MM.1S (cell line): Measurements from ENCODE around the gene FAU.
A peak's percentile ranks its signal among the peaks of the same experiment; 100 is the strongest.

ENCODE experiments used
- DNase-seq: peaks from one replicate; pipeline ENCODE4 v3.0.0-alpha.2; 2015
- H2AFZ ChIP-seq: fragments of 300-600 bp; sonication (generic); 2 replicates; pipeline ENCODE4 v1.6.0; 2016; ENCODE audit warnings: antibody characterized with exemption, low read length
- H3F3A ChIP-seq: fragments of 300-600 bp; sonication (generic); 2 replicates; pipeline ENCODE4 v1.6.1; 2016; ENCODE audit warnings: mild to moderate bottlenecking, antibody characterized with exemption, low read length, moderate library complexity, mixed read lengths; ENCODE audit not compliant: insufficient read depth
- H3K27ac ChIP-seq: fragments of 300-600 bp; sonication (generic); 2 replicates; pipeline ENCODE4 v1.5.1; 2016; ENCODE audit warnings: mild to moderate bottlenecking, low read length
- H3K27me3 ChIP-seq: fragments of 300-600 bp; sonication (generic); replicated peaks from 2 replicates; pipeline ENCODE4 v1.6.0; 2016; ENCODE audit warnings: low read length; ENCODE audit not compliant: insufficient read depth
- H3K36me3 ChIP-seq: fragments of 300-600 bp; sonication (generic); replicated peaks from 2 replicates; pipeline ENCODE4 v1.6.1; 2016; ENCODE audit warnings: mild to moderate bottlenecking, low read length, mixed read lengths; ENCODE audit not compliant: insufficient read depth
- H3K4me1 ChIP-seq: fragments of 300-600 bp; sonication (generic); 2 replicates; pipeline ENCODE4 v1.6.1; 2016; ENCODE audit warnings: low read length, mixed read lengths
- H3K4me2 ChIP-seq: fragments of 300-600 bp; sonication (generic); 2 replicates; pipeline ENCODE4 v1.6.0; 2016; ENCODE audit warnings: low read depth, low read length
- H3K4me3 ChIP-seq: fragments of 300-600 bp; sonication (generic); 2 replicates; pipeline ENCODE4 v1.5.1; 2016; ENCODE audit warnings: low read length, mixed read lengths
- H3K79me2 ChIP-seq: fragments of 300-600 bp; sonication (generic); 2 replicates; pipeline ENCODE4 v1.6.1; 2016; ENCODE audit warnings: mixed run types, low read length, mixed read lengths
- H3K9ac ChIP-seq: fragments of 300-600 bp; sonication (generic); 2 replicates; pipeline ENCODE4 v1.6.1; 2016; ENCODE audit warnings: low read length, mixed read lengths
- H3K9me2 ChIP-seq: fragments of 300-600 bp; sonication (generic); replicated peaks from 2 replicates; pipeline ENCODE4 v1.6.1; 2016; ENCODE audit warnings: mild to moderate bottlenecking, low read length, mixed read lengths; ENCODE audit not compliant: insufficient read depth
- H3K9me3 ChIP-seq: fragments of 300-600 bp; sonication (generic); replicated peaks from 2 replicates; pipeline ENCODE4 v1.6.1; 2016; ENCODE audit warnings: mild to moderate bottlenecking, low read length, mixed read lengths; ENCODE audit not compliant: insufficient read depth
- H4K20me1 ChIP-seq: fragments of 300-600 bp; sonication (generic); 2 replicates; pipeline ENCODE4 v1.6.1; 2016; ENCODE audit warnings: mild to moderate bottlenecking, low read length, moderate library complexity, mixed read lengths; ENCODE audit not compliant: insufficient read depth
- CTCF ChIP-seq: fragments of 300-600 bp; sonication (generic); IDR thresholded peaks from 2 replicates; pipeline ENCODE4 v1.5.1; 2016; ENCODE audit warnings: antibody characterized with exemption, low read length, mixed read lengths
- EZH2 ChIP-seq: fragments of 300-600 bp; sonication (generic); optimal IDR thresholded peaks from 2 replicates; pipeline ENCODE3; 2017; ENCODE audit warnings: low read depth, mild to moderate bottlenecking, antibody characterized with exemption, low read length, mixed read lengths
- EZH2phosphoT487 ChIP-seq: fragments of 300-600 bp; sonication (generic); IDR thresholded peaks from 2 replicates; pipeline ENCODE4 v1.6.1; 2018; ENCODE audit warnings: antibody characterized with exemption, low read length

FAU gene

GRCh38 chr11:65136515-65137096 lies 14.7 kb upstream of the FAU start:
- Histone ChIP-seq H3K4me2 (no peak overlapping the region), H3K9ac (no peak overlapping the region), H3K27me3 (no peaks in the 10 kb centered on the region), H2AFZ (no peak overlapping the region), H3K4me3 (no peak overlapping the region), H3K36me3 (peaks cover 3% of the 10 kb centered on the region), H4K20me1 (no peaks in the 10 kb centered on the region), H3F3A (peaks cover 29% of the 10 kb centered on the region), H3K9me2 (no peaks in the 10 kb centered on the region), H3K79me2 (peaks cover 32% of the 10 kb centered on the region), H3K27ac (no peak overlapping the region), H3K4me1 (peaks cover 7% of the 10 kb centered on the region), H3K9me3 (no peaks in the 10 kb centered on the region)
- no peak for TF ChIP-seq EZH2
- no peak for TF ChIP-seq CTCF
- TF ChIP-seq EZH2phosphoT487: no peak
- DNase-seq: no peak

- DNase-seq: peak; percentile 23
- Histone ChIP-seq H3K9me2 (no peaks in the 10 kb centered on the region), H3K27me3 (no peaks in the 10 kb centered on the region), H3F3A (peaks cover 29% of the 10 kb centered on the region), H3K79me2 (peaks cover 41% of the 10 kb centered on the region), H3K27ac (peak overlapping the region; percentile 97; the same call in 1 of the 2 replicates), H3K9me3 (no peaks in the 10 kb centered on the region), H3K4me3 (peak overlapping the region; percentile 95), H2AFZ (peak overlapping the region; percentile 73), H3K4me2 (peak overlapping the region; percentile 90), H3K9ac (peak overlapping the region; percentile 99), H3K36me3 (peaks cover 12% of the 10 kb centered on the region), H4K20me1 (no peaks in the 10 kb centered on the region), H3K4me1 (peaks cover 15% of the 10 kb centered on the region)
- TF ChIP-seq EZH2 (no peak), EZH2phosphoT487 (no peak), CTCF (no peak)
Observed at GRCh38 chr11:65135633-65136145, 13.8 kb upstream of the FAU start.

- no peak for TF ChIP-seq CTCF
- no peak for TF ChIP-seq EZH2
- TF ChIP-seq EZH2phosphoT487: no peak
- DNase-seq: peak; percentile 96
- H3K4me1 ChIP-seq: peaks cover 15% of the 10 kb centered on the region
- H3K4me3 ChIP-seq: peak overlapping the region; percentile 95
- no peaks in the 10 kb centered on the region for H3K27me3 ChIP-seq
- H3F3A ChIP-seq: peaks cover 29% of the 10 kb centered on the region
- peak overlapping the region; percentile 90 for H3K4me2 ChIP-seq
- no peaks in the 10 kb centered on the region for H3K9me2 ChIP-seq
- H3K79me2 ChIP-seq: peaks cover 47% of the 10 kb centered on the region
- H3K9ac ChIP-seq: peak overlapping the region; percentile 99
- no peaks in the 10 kb centered on the region for H3K9me3 ChIP-seq
- H3K36me3 ChIP-seq: peaks cover 12% of the 10 kb centered on the region
- H3K27ac ChIP-seq: peak overlapping the region; percentile 97
- H4K20me1 ChIP-seq: no peaks in the 10 kb centered on the region
- peak overlapping the region; percentile 75 for H2AFZ ChIP-seq
Observed at GRCh38 chr11:65134952-65135632, 13.2 kb upstream of the FAU start.
